AG10803 (cell line): ENCODE measurements around the gene BMAL1.

ENCODE experiments used
- DNase-seq: peaks from one replicate; pipeline ENCODE4 v3.0.0; 2010; ENCODE audit warnings: low read depth
- H3K4me3 ChIP-seq: 2 replicates; pipeline ENCODE4 v1.5.1; 2011; ENCODE audit warnings: mild to moderate bottlenecking, low read length, control low read depth
- CTCF ChIP-seq: conservative IDR thresholded peaks from 2 replicates; pipeline ENCODE4 v1.5.1; 2011; ENCODE audit warnings: mild to moderate bottlenecking, low read length, control low read depth, inconsistent platforms

BMAL1 gene

GRCh38 chr11:13297308-13297916, 19.8 kb downstream of the BMAL1 start:
- no peak for TF ChIP-seq CTCF
- DNase-seq, result no peak
- H3K4me3 ChIP-seq, result no peak overlapping the region

GRCh38 chr11:13297917-13298356, 20.3 kb downstream of the BMAL1 start:
- TF ChIP-seq CTCF, result no peak
- no peak overlapping the region for H3K4me3 ChIP-seq
- DNase-seq, result no peak

- no peak for DNase-seq
- no peak overlapping the region for H3K4me3 ChIP-seq
- TF ChIP-seq CTCF, result no peak
Measured at GRCh38 chr11:13298765-13299164, 21.2 kb downstream of the BMAL1 start.

- DNase-seq, result no peak
- TF ChIP-seq CTCF, result no peak
- no peak overlapping the region for H3K4me3 ChIP-seq
Measured at GRCh38 chr11:13301522-13301921, 23.9 kb downstream of the BMAL1 start.

GRCh38 chr11:13302420-13302958, 24.9 kb downstream of the BMAL1 start:
- TF ChIP-seq CTCF, result no peak
- H3K4me3 ChIP-seq, result no peak overlapping the region
- DNase-seq, result peak; percentile 51

- DNase-seq, result no peak
- TF ChIP-seq CTCF, result no peak
Measured at GRCh38 chr11:13303668-13304649, 26.4 kb downstream of the BMAL1 start.

More at GRCh38 chr11:13303668-13304649, 26.4 kb downstream of the BMAL1 start:
- H3K4me3 ChIP-seq, result no peak overlapping the region
